A549 (cell line): ENCODE measurements around the gene HSPA8. TPM values are rescaled to one million over a fixed set of nuclear protein-coding genes. Genes with fewer than 3 reads are reported as not detected.

Experiments used
- ATAC-seq, 2 experiments: fragments of 200-7000 bp in 1 of 2; fragments of >200 bp in 1 of 2; cut with Nextera tagmentation in 1 of 2; cut with Tn5 transposase in 1 of 2; 3 replicates each; pipeline versions ENCODE4 v1.8.0 to v1.9.1; 2018 to 2020; ENCODE audit warnings: mild to moderate bottlenecking in 1 of 2, moderate library complexity in 1 of 2
- CTCF ChIA-PET: fragments of 300-600 bp; sonication (Branson Sonifier 250); formaldehyde crosslinking; extraction: SDS; loops from one replicate; lab custom pipeline; 2021; ENCODE audit warnings: antibody characterized with exemption, inconsistent platforms; lab: Yijun Ruan, JAX
- POLR2A ChIA-PET: fragments of 350-600 bp; formaldehyde crosslinking; extraction: SDS; loops from one replicate; lab custom pipeline; 2021; ENCODE audit warnings: antibody characterized with exemption, inconsistent platforms; lab: Yijun Ruan, JAX
- DNase-seq, 2 experiments: peaks; one replicate each; pipeline versions ENCODE4 v3.0.0 to v3.0.0-alpha.2; 2011 to 2016; ENCODE audit warnings: low read depth in 1 of 2, low spot score in 1 of 2
- FAIRE-seq: peaks from 2 replicates; lab custom pipeline; 2011; peaks lifted over from hg19 to GRCh38; lab: Jason Lieb, UNC
- H3K27ac ChIP-seq, 2 experiments: fragments of >200 bp; sonication (Bioruptor Twin); formaldehyde crosslinking; 3 replicates each; pipeline ENCODE4 v1.5.1; 2016 to 2017
- H3K4me1 ChIP-seq: fragments of >200 bp; sonication (Bioruptor Twin); formaldehyde crosslinking; 3 replicates; pipeline ENCODE4 v1.6.1; 2016
- H3K4me2 ChIP-seq: fragments of >200 bp; sonication (Bioruptor Twin); formaldehyde crosslinking; 3 replicates; pipeline ENCODE4 v1.6.1; 2016
- H3K4me3 ChIP-seq: fragments of >200 bp; sonication (Bioruptor Twin); formaldehyde crosslinking; 3 replicates; pipeline ENCODE4 v1.5.1; 2016
- H3K9me3 ChIP-seq: fragments of >200 bp; sonication (Bioruptor Twin); formaldehyde crosslinking; 3 replicates; pipeline ENCODE4 v1.6.1; 2016
- CEBPB ChIP-seq, 2 experiments: fragments of >200 bp in 1 of 2; sonication (Bioruptor Twin) in 1 of 2; formaldehyde crosslinking in 1 of 2; IDR thresholded peaks; 2 replicates each; pipeline ENCODE4 v1.6.1; 2012 to 2016
- CHD2 ChIP-seq: fragments of 150-350 bp; IDR thresholded peaks from 2 replicates; pipeline ENCODE4 v1.6.1; 2014; ENCODE audit warnings: low read length; ENCODE audit not compliant: partially characterized antibody
- CTCF ChIP-seq: fragments of >200 bp; sonication (Bioruptor Twin); formaldehyde crosslinking; IDR thresholded peaks from 3 replicates; pipeline ENCODE4 v1.5.1; 2016
- EHF ChIP-seq: fragments of 250-450 bp; sonication (Bioruptor Pico); IDR thresholded peaks from 2 replicates; pipeline ENCODE4 v1.5.0; 2020; ENCODE audit warnings: mild to moderate bottlenecking
- FOSB ChIP-seq: fragments of 250-450 bp; sonication (Bioruptor Pico); IDR thresholded peaks from 2 replicates; pipeline ENCODE4 v1.5.0; 2020; ENCODE audit warnings: mild to moderate bottlenecking, moderate library complexity
- GATA3 ChIP-seq: IDR thresholded peaks from 2 replicates; pipeline ENCODE4 v1.6.1; 2012; ENCODE audit warnings: borderline replicate concordance
- HDAC2 ChIP-seq: fragments of 200-600 bp; sonication (generic); IDR thresholded peaks from 2 replicates; pipeline ENCODE4 v1.6.1; 2016
- HOXA7 ChIP-seq: fragments of 250-450 bp; sonication (Bioruptor Pico); IDR thresholded peaks from 2 replicates; pipeline ENCODE4 v1.5.0; 2020; ENCODE audit warnings: mild to moderate bottlenecking, moderate library complexity
- MAFK ChIP-seq: fragments of 450-650 bp; IDR thresholded peaks from 2 replicates; pipeline ENCODE4 v1.6.1; 2014; ENCODE audit not compliant: partially characterized antibody
- POLR2AphosphoS2 ChIP-seq: conservative IDR thresholded peaks from 2 replicates; pipeline ENCODE4 v1.6.1; 2012; ENCODE audit warnings: low read length, improper control_type of control experiment, inconsistent platforms
- RAD21 ChIP-seq, 2 experiments: fragments of >200 bp in 1 of 2; sonication (Bioruptor Twin) in 1 of 2; formaldehyde crosslinking in 1 of 2; IDR thresholded peaks in 1 of 2; conservative IDR thresholded peaks in 1 of 2; 2 replicates in 1 of 2; 3 replicates in 1 of 2; pipeline ENCODE4 v1.6.1; 2012 to 2018; ENCODE audit warnings: inconsistent platforms in 1 of 2
- RARB ChIP-seq: fragments of 250-450 bp; sonication (Bioruptor Pico); IDR thresholded peaks from 2 replicates; pipeline ENCODE4 v1.8.0; 2021; ENCODE audit warnings: mild to moderate bottlenecking, moderate library complexity
- RFX5 ChIP-seq: fragments of 450-650 bp; IDR thresholded peaks from 2 replicates; pipeline ENCODE4 v1.7.1; 2014; ENCODE audit warnings: antibody characterized with exemption, mild to moderate bottlenecking, moderate library complexity
- SMC3 ChIP-seq: fragments of >200 bp; sonication (Bioruptor Twin); formaldehyde crosslinking; IDR thresholded peaks from 3 replicates; pipeline ENCODE4 v1.6.1; 2018; ENCODE audit warnings: inconsistent platforms
- TFCP2L1 ChIP-seq: fragments of 250-450 bp; sonication (Bioruptor Pico); IDR thresholded peaks from 2 replicates; pipeline ENCODE4 v1.5.0; 2021; ENCODE audit warnings: mild to moderate bottlenecking
- WGBS: methylation state at CpG from one replicate; pipeline ENCODE4 v1.1.6; 2017; ENCODE audit errors: missing lambda C conversion rate; 5-methylcytosine and 5-hydroxymethylcytosine counted together
- polyA plus RNA-seq, 4 experiments: library from polyadenylated mRNA; depleted of rRNA in 3 of 4; stranded (reverse); fragments of >200 nt; fragmentation: RNase III in 1 of 4; extraction: RNeasy Plus Mini Kit Qiagen cat#74134 plus additional on column Dnase treatment in 1 of 4; gene quantifications; 2 replicates in 3 of 4; 3 replicates in 1 of 4; pipeline ENCODE4 v1.2.3, GENCODE V29; 2011 to 2017
- TF ChIP-seq, protein P1 (sequence below): fragments of 150-350 bp; IDR thresholded peaks from 2 replicates; pipeline ENCODE4 v1.6.1; 2014; ENCODE audit warnings: low read depth, mild to moderate bottlenecking, low read length

The HSPA8 gene
- polyA plus RNA-seq, 2 of the 4 experiments (the other 2 are of a cell fraction), result 1,869 to 2,091 TPM

GRCh38 chr11:123055191-123055901 lies 6.6 kb downstream of the HSPA8 start:
- FAIRE-seq, result no peak
- H3K4me2 ChIP-seq, result peak overlapping the region; percentile 91; the same call in 2 of the 3 replicates
- TF ChIP-seq TFCP2L1 (0 out of 2 replicates have a peak, but pooled peaks have one; percentile 33), RAD21 (conservative IDR thresholded peaks at IDR 0.05 in 1 of 2, IDR thresholded peaks at IDR 0.05 in 1 of 2) (no peak), HDAC2 (no peak)
- DNase-seq, result no peak
- H3K9me3 ChIP-seq, result no peaks in the 10 kb centered on the region
- 50% methylated on average over 6 of the region's 6 CpGs for WGBS
- peaks cover 44% of the 10 kb centered on the region for H3K4me1 ChIP-seq
- no peak overlapping the region for H3K27ac ChIP-seq
- ChIA-PET CTCF (interaction anchor here (0.6 to 3.0 kb wide), 9 partner anchors 11 to 202 kb away, joined by 3 to 27 read pairs (median 4); no protein-coding TSS in a partner anchor), POLR2A (interaction anchor here (0.6 kb wide), 1 partner anchor 34 kb away, joined by 8 read pairs; no protein-coding TSS in a partner anchor)
- no peak for ATAC-seq
- H3K4me3 ChIP-seq, result no peak overlapping the region

GRCh38 chr11:123054301-123055065 lies 7.5 kb downstream of the HSPA8 start:
- FAIRE-seq, result no peak
- no peak overlapping the region for H3K4me3 ChIP-seq
- ATAC-seq, result peak; percentile 76 to 92
- TF ChIP-seq RAD21 (conservative IDR thresholded peaks at IDR 0.05 in 1 of 2, IDR thresholded peaks at IDR 0.05 in 1 of 2) (peak; percentile 28 to 31; a peak in 1 of 5 replicates), RARB (CRISPR knock-in tag) (0 out of 2 replicates have a peak, but pooled peaks have one; percentile 33), FOSB (CRISPR knock-in tag) (peak; percentile 84; the same call in 1 of the 2 replicates), EHF (CRISPR knock-in tag) (no peak), SMC3 (no peak), CEBPB (IDR thresholded peaks at IDR 0.05) (no peak), POLR2AphosphoS2 (peak; percentile 71), HOXA7 (CRISPR knock-in tag) (peak; percentile 76), CTCF (peak; percentile 60), TFCP2L1 (0 out of 2 replicates have a peak, but pooled peaks have one; percentile 22)
- TF ChIP-seq, all 56 proteins: peak for 7
- Histone ChIP-seq H3K9me3 (no peaks in the 10 kb centered on the region), H3K27ac (no peak overlapping the region), H3K4me2 (no peak overlapping the region), H3K4me1 (peaks cover 44% of the 10 kb centered on the region)
- ChIA-PET POLR2A (interaction anchor here (0.6 to 2.6 kb wide), 6 partner anchors 8 to 207 kb away, joined by 3 to 29 read pairs (median 6); partner anchors contain the start of gene HSPA8), CTCF (interaction anchor here (0.6 to 3.0 kb wide), 18 partner anchors 10 to 474 kb away, joined by 3 to 27 read pairs (median 4); no protein-coding TSS in a partner anchor)
- 19% methylated on average over 11 of the region's 11 CpGs for WGBS
- DNase-seq, result peak; percentile 55 to 70

GRCh38 chr11:123052901-123053721 lies 8.8 kb downstream of the HSPA8 start:
- Histone ChIP-seq H3K4me2 (no peak overlapping the region), H3K4me3 (no peak overlapping the region), H3K27ac (no peak overlapping the region), H3K9me3 (no peaks in the 10 kb centered on the region), H3K4me1 (peaks cover 30% of the 10 kb centered on the region)
- DNase-seq (no peak), ATAC-seq (peak in 1 of 2 experiments; percentile 32; a peak in 3 of 6 replicates), FAIRE-seq (no peak)
- CTCF ChIA-PET, result interaction anchor here (0.5 to 3.0 kb wide), 12 partner anchors 9 to 467 kb away, joined by 3 to 27 read pairs (median 4); no protein-coding TSS in a partner anchor
- TF ChIP-seq CHD2 (no peak), RFX5 (no peak), CEBPB (IDR thresholded peaks at IDR 0.05) (no peak), MAFK (no peak), GATA3 (no peak)
- TF ChIP-seq, protein P1, sequence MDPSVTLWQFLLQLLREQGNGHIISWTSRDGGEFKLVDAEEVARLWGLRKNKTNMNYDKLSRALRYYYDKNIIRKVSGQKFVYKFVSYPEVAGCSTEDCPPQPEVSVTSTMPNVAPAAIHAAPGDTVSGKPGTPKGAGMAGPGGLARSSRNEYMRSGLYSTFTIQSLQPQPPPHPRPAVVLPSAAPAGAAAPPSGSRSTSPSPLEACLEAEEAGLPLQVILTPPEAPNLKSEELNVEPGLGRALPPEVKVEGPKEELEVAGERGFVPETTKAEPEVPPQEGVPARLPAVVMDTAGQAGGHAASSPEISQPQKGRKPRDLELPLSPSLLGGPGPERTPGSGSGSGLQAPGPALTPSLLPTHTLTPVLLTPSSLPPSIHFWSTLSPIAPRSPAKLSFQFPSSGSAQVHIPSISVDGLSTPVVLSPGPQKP, result no peak
- WGBS, result 84% methylated on average over 5 of the region's 5 CpGs
- POLR2A ChIA-PET, result interaction anchor here (2.6 kb wide), 1 partner anchor 9 kb away, joined by 29 read pairs; the partner anchor contains the start of gene HSPA8
